Suprapubic skin (tissue), 4 donors: Measurements from ENCODE around the gene ATP6V0D1.
A peak's percentile ranks its signal among the peaks of the same experiment; 100 is the strongest.

Experiments used
- CTCF ChIP-seq, 2 donors: fragments of 200-600 bp in 1 of 2; fragments of 450-650 bp in 1 of 2; sonication (generic) in 1 of 2; IDR thresholded peaks; one replicate each; pipeline ENCODE4 v1.5.1; 2016 to 2019; ENCODE audit warnings: antibody characterized with exemption in 2 of 2, mild to moderate bottlenecking in 1 of 2, moderate library complexity in 1 of 2
- EP300 ChIP-seq: sonication (generic); formaldehyde crosslinking; IDR thresholded peaks from one replicate; pipeline ENCODE4 v1.6.1; 2017; ENCODE audit warnings: antibody characterized with exemption
- POLR2A ChIP-seq, 2 donors: fragments of 450-650 bp; IDR thresholded peaks; one replicate each; pipeline ENCODE4 v1.6.1; 2017; ENCODE audit warnings: antibody characterized with exemption in 2 of 2, mild to moderate bottlenecking in 2 of 2, moderate library complexity in 2 of 2
- POLR2AphosphoS5 ChIP-seq, 3 donors: sonication (generic); formaldehyde crosslinking; IDR thresholded peaks; one replicate each; pipeline ENCODE4 v1.6.1; 2017; ENCODE audit warnings: antibody characterized with exemption in 3 of 3

- TF ChIP-seq CTCF (IDR thresholded peaks at IDR 0.05) (no peak), EP300 (no peak), POLR2A (IDR thresholded peaks at IDR 0.05) (no peak), POLR2AphosphoS5 (IDR thresholded peaks at IDR 0.05) (peak in 2 of 3 donors; percentile 18 to 56)
These were observed 37.7 kb downstream of the ATP6V0D1 start for GRCh38 chr16:67443265-67443664.
